ENCODE results near the gene SHISA5. TPM values are rescaled to one million over a fixed set of nuclear protein-coding genes. Genes with fewer than 3 reads are reported as not detected.

The SHISA5 gene
- total RNA-seq, 1 donor: 121 TPM

- no peak overlapping the region for H3K4me3 ChIP-seq (ENCODE audit: low read depth, low read length)
- DNase-seq (ENCODE audit: low read depth): no peak
- TF ChIP-seq, protein P1, sequence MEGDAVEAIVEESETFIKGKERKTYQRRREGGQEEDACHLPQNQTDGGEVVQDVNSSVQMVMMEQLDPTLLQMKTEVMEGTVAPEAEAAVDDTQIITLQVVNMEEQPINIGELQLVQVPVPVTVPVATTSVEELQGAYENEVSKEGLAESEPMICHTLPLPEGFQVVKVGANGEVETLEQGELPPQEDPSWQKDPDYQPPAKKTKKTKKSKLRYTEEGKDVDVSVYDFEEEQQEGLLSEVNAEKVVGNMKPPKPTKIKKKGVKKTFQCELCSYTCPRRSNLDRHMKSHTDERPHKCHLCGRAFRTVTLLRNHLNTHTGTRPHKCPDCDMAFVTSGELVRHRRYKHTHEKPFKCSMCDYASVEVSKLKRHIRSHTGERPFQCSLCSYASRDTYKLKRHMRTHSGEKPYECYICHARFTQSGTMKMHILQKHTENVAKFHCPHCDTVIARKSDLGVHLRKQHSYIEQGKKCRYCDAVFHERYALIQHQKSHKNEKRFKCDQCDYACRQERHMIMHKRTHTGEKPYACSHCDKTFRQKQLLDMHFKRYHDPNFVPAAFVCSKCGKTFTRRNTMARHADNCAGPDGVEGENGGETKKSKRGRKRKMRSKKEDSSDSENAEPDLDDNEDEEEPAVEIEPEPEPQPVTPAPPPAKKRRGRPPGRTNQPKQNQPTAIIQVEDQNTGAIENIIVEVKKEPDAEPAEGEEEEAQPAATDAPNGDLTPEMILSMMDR (IDR thresholded peaks at IDR 0.05; ENCODE audit: insufficient read depth, low read depth, low read length): no peak
These were observed 79.9 kb downstream of the SHISA5 start for GRCh38 chr3:48423883-48424695.

DNA sequence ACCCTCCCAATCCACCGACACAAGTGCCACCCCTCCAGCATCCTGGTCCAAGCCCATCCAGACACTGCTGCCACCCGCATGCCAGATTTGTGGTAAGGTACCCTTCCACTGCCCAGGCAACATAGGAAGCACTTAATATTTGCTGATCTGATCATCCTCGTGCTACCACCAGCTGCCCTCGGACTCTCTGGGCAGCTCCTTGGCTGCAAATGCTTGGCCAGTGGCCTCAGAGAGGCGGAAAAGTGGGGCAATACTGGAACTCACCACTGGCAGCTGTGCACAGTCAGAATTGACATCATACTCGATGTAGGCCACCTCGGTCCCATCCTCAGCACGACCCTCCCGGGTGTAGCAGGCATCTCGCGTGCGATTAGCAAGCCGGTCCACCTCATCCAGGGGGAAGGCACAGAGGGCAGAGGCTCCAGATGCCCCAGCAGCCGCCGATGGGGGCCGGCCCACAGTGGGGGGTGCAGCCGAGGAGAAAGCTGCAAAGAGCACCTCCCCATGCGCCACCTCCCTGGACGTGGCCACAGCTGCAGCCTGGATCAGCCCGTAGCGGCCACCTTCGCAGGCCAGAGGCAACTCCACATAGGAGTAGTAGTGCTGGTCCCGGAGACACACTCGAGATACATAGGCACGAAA lies 80.6 kb downstream of the SHISA5 start:
- TF ChIP-seq, protein P1 (IDR thresholded peaks at IDR 0.05; ENCODE audit: insufficient read depth, low read depth, low read length): no peak
- no peak overlapping the region for H3K4me3 ChIP-seq (ENCODE audit: low read depth, low read length)
- no peak for DNase-seq (ENCODE audit: low read depth)

DNA sequence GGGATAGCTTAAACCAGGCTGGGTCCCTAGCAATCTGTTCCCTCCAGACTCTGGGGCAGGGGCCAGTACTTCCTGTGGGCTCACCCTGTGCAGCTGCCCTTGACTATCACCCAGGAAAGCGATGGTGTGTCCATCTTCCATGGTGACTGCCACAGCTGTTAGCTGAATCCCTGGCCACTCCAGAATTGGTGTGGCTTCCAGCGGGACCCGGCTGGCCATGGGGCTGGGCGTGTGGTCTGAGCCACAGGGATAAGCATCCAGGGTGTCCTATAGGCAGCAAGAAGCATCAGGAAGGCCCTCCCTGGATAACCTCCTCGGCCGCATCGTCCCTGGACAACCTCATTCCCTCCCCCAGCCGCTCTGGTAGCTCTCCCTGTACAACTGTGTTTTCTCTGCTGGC lies 81.3 kb downstream of the SHISA5 start:
- H3K4me3 ChIP-seq (ENCODE audit: low read depth, low read length): no peak overlapping the region
- TF ChIP-seq, protein P1 (IDR thresholded peaks at IDR 0.05; ENCODE audit: insufficient read depth, low read depth, low read length): no peak
- no peak for DNase-seq (ENCODE audit: low read depth)

GRCh38 chr3:48422272-48422671 lies 81.7 kb downstream of the SHISA5 start:
- H3K4me3 ChIP-seq (ENCODE audit: low read depth, low read length): no peak overlapping the region
- DNase-seq (ENCODE audit: low read depth): no peak
- TF ChIP-seq, protein P1 (IDR thresholded peaks at IDR 0.05; ENCODE audit: insufficient read depth, low read depth, low read length): no peak

DNA sequence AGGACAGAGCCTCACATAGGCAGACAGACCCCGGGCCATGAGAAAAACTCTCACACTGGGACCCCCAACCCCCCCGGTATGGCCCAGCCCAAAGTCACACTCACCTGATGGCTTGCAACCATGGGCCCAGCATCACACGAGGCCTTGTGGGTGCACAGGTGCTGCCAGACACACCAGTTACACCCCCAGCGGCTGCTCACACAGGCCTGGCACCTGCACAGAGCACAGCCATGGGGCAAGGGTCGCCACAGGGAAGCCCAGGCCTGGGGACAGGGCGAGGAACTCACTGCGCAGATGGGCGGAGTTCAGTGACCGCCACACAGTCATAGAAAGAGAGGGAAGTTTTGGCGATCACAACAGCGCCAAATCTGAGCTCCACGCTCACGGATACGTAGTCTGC lies 83.4 kb downstream of the SHISA5 start:
- no peak overlapping the region for H3K4me3 ChIP-seq (ENCODE audit: low read depth, low read length)
- no peak for DNase-seq (ENCODE audit: low read depth)
- TF ChIP-seq, protein P1 (IDR thresholded peaks at IDR 0.05; ENCODE audit: insufficient read depth, low read depth, low read length): no peak

- DNase-seq (ENCODE audit: low read depth): no peak
- TF ChIP-seq, protein P1 (IDR thresholded peaks at IDR 0.05; ENCODE audit: insufficient read depth, low read depth, low read length): no peak
- H3K4me3 ChIP-seq (ENCODE audit: low read depth, low read length): no peak overlapping the region
These were observed 84.4 kb downstream of the SHISA5 start for GRCh38 chr3:48419597-48419996.

All from fibroblast of villous mesenchyme (primary cell).